Measurements from ENCODE around the gene AJAP1. TPM values are rescaled to one million over a fixed set of nuclear protein-coding genes. Genes with fewer than 3 reads are reported as not detected.

AJAP1 gene
- polyA plus RNA-seq, 1 donor from 2014 or later: 7.9 TPM

- no peak overlapping the region for H3K4me3 ChIP-seq (ENCODE audit: low read length)
- H3K9ac ChIP-seq (ENCODE audit: low read length): no peak overlapping the region
- H3K4me2 ChIP-seq (ENCODE audit: low read length): no peak overlapping the region
- H3F3A ChIP-seq (ENCODE audit: insufficient read depth, low read length, poor library complexity, severe bottlenecking): no peaks in the 10 kb centered on the region
- no peaks in the 10 kb centered on the region for H3K27me3 ChIP-seq (ENCODE audit: insufficient read depth, low read depth, low read length)
- no peaks in the 10 kb centered on the region for H4K20me1 ChIP-seq (ENCODE audit: insufficient read depth)
- H3K9me2 ChIP-seq (ENCODE audit: insufficient read depth, low read length): no peaks in the 10 kb centered on the region
- no peak overlapping the region for H3K27ac ChIP-seq (ENCODE audit: low read length)
- H3K36me3 ChIP-seq (ENCODE audit: insufficient read depth, low read length): no peaks in the 10 kb centered on the region
- no peak overlapping the region for H2AFZ ChIP-seq (ENCODE audit: low read depth, low read length)
- TF ChIP-seq EZH2 (IDR thresholded peaks at IDR 0.05; ENCODE audit: borderline replicate concordance, insufficient read depth, low read length, poor library complexity, severe bottlenecking): no peak
- TF ChIP-seq POLR2AphosphoS5 (IDR thresholded peaks at IDR 0.05): no peak
- no peak for TF ChIP-seq CTCF (IDR thresholded peaks at IDR 0.05; ENCODE audit: poor library complexity, severe bottlenecking)
- H3K79me2 ChIP-seq (replicated peaks; ENCODE audit: insufficient read depth, low read length): no peaks in the 10 kb centered on the region
- no peaks in the 10 kb centered on the region for H3K9me3 ChIP-seq (ENCODE audit: low read length)
Observed at GRCh38 chr1:4624801-4625200, 29.6 kb upstream of the AJAP1 start.

GRCh38 chr1:4626061-4626460 is 28.3 kb upstream of the AJAP1 start:
- no peak overlapping the region for H3K4me3 ChIP-seq (ENCODE audit: low read length)
- no peak overlapping the region for H3K4me2 ChIP-seq (ENCODE audit: low read length)
- no peaks in the 10 kb centered on the region for H3K79me2 ChIP-seq (replicated peaks; ENCODE audit: insufficient read depth, low read length)
- H3K36me3 ChIP-seq (ENCODE audit: insufficient read depth, low read length): no peaks in the 10 kb centered on the region
- no peaks in the 10 kb centered on the region for H3K9me3 ChIP-seq (ENCODE audit: low read length)
- no peaks in the 10 kb centered on the region for H4K20me1 ChIP-seq (ENCODE audit: insufficient read depth)
- H3K27me3 ChIP-seq (ENCODE audit: insufficient read depth, low read depth, low read length): no peaks in the 10 kb centered on the region
- H3F3A ChIP-seq (ENCODE audit: insufficient read depth, low read length, poor library complexity, severe bottlenecking): no peaks in the 10 kb centered on the region
- H3K9ac ChIP-seq (ENCODE audit: low read length): no peak overlapping the region
- H2AFZ ChIP-seq (ENCODE audit: low read depth, low read length): no peak overlapping the region
- no peaks in the 10 kb centered on the region for H3K9me2 ChIP-seq (ENCODE audit: insufficient read depth, low read length)
- TF ChIP-seq TAF1 (IDR thresholded peaks at IDR 0.05; ENCODE audit: low read depth): no peak
- TF ChIP-seq MXI1 (conservative IDR thresholded peaks at IDR 0.05; ENCODE audit: poor library complexity, severe bottlenecking): no peak
- TF ChIP-seq EP300 (conservative IDR thresholded peaks at IDR 0.05; ENCODE audit: poor library complexity, severe bottlenecking): no peak
- no peak for TF ChIP-seq SMC3 (conservative IDR thresholded peaks at IDR 0.05; ENCODE audit: poor library complexity)
- TF ChIP-seq, protein P1, sequence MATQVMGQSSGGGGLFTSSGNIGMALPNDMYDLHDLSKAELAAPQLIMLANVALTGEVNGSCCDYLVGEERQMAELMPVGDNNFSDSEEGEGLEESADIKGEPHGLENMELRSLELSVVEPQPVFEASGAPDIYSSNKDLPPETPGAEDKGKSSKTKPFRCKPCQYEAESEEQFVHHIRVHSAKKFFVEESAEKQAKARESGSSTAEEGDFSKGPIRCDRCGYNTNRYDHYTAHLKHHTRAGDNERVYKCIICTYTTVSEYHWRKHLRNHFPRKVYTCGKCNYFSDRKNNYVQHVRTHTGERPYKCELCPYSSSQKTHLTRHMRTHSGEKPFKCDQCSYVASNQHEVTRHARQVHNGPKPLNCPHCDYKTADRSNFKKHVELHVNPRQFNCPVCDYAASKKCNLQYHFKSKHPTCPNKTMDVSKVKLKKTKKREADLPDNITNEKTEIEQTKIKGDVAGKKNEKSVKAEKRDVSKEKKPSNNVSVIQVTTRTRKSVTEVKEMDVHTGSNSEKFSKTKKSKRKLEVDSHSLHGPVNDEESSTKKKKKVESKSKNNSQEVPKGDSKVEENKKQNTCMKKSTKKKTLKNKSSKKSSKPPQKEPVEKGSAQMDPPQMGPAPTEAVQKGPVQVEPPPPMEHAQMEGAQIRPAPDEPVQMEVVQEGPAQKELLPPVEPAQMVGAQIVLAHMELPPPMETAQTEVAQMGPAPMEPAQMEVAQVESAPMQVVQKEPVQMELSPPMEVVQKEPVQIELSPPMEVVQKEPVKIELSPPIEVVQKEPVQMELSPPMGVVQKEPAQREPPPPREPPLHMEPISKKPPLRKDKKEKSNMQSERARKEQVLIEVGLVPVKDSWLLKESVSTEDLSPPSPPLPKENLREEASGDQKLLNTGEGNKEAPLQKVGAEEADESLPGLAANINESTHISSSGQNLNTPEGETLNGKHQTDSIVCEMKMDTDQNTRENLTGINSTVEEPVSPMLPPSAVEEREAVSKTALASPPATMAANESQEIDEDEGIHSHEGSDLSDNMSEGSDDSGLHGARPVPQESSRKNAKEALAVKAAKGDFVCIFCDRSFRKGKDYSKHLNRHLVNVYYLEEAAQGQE (IDR thresholded peaks at IDR 0.05; ENCODE audit: borderline replicate concordance): no peak
- TF ChIP-seq EZH2 (IDR thresholded peaks at IDR 0.05; ENCODE audit: borderline replicate concordance, insufficient read depth, low read length, poor library complexity, severe bottlenecking): no peak
- no peak for TF ChIP-seq CTCF (IDR thresholded peaks at IDR 0.05; ENCODE audit: poor library complexity, severe bottlenecking)
- TF ChIP-seq RAD21 (conservative IDR thresholded peaks at IDR 0.05): no peak
- TF ChIP-seq POLR2AphosphoS5 (IDR thresholded peaks at IDR 0.05): no peak
- no peak overlapping the region for H3K27ac ChIP-seq (ENCODE audit: low read length)

All from neural cell (in vitro differentiated cells).